ENCODE data around the gene ZNF197. TPM values are rescaled to one million over a fixed set of nuclear protein-coding genes. Genes with fewer than 3 reads are reported as not detected.
"Not testable (repeated sequence)": the region's sequence is repeated elsewhere in the genome, so short reads cannot be mapped to it uniquely, and the experiment has no call there.

Gene ZNF197
- total RNA-seq = 17.5 TPM

DNA sequence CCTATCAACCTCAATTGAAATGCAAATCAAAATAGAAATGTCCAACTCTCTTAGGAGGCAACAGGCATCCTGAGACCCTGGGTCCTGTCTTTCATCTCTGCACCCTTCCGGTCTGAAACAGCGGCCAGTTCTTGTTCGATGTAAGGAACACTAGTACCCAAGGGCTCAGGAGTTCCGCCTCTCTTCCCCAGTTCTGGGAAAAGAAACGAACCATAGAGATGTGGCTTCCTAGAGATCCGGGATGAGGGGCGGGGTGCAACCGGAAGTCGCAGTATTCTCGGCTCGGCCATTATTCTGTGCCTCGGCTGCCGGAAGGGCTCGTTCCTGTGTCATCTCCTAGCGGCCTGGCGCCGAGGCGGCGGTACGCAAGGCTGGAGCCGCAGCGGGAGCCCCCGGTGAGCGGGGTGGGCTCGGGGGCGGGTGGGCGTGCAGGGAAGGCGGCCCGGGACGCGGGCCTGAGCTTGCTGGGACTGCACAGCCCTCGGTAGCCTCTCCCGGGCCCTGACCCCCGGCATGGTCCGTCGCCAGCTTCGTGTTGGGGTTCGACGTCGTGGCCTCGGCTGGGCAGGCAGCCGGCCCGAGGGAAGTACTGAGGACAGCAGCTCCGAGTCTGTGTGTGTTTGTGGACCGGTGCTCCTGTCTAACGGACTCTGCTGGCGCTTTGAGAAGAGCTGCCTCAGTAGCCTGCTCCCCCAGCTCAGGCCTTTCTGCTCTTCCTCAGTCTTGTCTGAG is at the start of gene ZNF197:
Gene ZNF197, plus strand, starts transcription at position 288 of the 732 bp plus-strand sequence. CDS start 4,119 bp downstream, outside the sequence.
- peak; percentile 86 for DNase-seq (ENCODE audit: low spot score)

DNA sequence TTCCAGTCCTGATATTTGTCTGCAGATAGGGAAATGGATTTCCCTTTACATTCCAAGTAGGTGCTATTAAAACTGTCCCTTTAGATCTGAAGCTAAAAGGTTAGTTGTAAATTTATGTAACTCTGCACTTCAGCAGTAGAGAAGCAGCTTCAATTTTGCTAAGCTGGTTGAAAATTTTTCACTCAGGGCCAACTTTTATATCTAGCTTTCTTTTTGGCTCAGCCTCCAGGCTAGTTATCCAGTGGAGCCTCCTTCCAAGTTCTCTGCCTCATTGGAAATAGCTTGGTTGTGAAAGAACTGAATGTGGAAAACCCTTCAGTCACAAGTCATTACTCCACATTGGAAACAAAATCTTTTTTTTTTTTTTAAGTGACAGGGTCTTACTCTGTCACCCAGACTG is 48.2 kb upstream of the ZNF197 start:
- DNase-seq (ENCODE audit: low spot score) = no peak

DNA sequence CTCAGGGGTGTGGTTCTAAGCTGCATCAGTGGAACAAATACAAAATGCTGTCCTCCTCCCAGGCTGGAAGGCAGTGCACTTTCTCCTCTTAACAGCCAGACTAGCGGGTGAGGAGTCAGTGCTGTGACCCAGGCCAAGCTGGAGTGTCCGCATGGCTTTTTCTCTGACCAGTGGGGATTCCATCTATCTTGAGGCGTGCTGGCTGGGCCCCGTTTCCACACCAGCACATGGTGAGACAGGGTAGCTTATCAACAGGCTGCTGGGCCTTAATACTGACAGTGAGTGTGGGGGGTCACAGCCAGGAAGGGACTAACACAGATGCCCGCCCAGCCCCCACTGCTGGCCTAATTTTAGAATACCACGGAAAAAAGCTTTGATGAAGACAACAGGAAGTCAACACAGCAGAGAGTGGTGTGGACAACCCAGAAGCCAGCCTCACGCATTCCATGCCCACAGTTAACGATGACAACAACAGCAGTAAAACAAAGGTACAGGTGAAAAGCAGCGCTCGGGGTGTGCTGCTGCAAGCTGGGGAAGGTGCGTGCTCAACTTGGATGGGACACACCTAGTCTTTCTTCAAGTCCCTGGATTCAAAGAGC is 47.4 kb upstream of the ZNF197 start:
- not testable (repeated sequence) for DNase-seq (ENCODE audit: low spot score)

DNA sequence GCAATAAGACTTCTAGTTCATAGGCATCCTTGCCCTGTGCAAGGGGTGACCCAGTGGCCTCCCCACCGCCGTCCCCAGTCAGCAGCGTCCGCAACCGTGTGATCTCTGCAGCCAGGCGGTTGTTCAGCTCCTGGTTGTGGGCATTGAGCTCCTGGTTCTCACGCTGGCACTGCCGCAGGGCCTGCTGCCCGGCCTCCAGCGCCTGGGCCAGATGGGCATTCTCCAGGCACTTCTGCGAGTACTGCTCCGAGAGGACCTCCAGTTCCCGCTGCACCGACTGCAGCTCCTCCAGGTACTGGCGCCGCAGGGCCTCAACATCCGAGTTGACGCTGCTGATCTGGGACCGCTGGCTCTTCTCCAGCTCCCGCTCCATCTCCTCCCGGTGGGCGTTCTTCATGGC is 46.5 kb upstream of the ZNF197 start:
- not testable (repeated sequence) for DNase-seq (ENCODE audit: low spot score)

- DNase-seq (ENCODE audit: low spot score) = not testable (repeated sequence)
These were observed 45.8 kb upstream of the ZNF197 start for GRCh38 chr3:44578924-44579515.

DNA sequence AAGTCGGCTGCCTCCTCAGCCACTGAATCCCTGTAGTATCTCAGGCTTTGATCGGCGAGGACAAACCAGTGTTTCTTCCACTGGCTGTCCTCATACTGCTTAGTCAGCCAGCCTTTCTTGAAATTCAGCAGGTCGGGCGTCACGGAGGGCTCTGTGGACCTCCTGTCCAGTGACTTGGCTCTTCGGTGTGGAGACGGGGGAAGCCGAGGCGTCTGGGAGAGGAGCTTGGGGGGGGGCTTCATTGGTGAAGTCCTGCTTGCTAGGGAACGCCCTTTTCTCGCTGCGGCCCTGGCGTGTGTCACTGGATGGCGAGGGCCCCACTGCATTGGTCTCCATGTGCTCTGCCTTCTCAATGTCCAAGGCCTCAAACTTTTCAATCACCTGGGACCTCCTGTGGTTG is 45.1 kb upstream of the ZNF197 start:
- DNase-seq (ENCODE audit: low spot score) = not testable (repeated sequence)

GRCh38 chr3:44580971-44581370 is 43.9 kb upstream of the ZNF197 start:
- not testable (repeated sequence) for DNase-seq (ENCODE audit: low spot score)

GRCh38 chr3:44584646-44585501 is 40.0 kb upstream of the ZNF197 start, which contains the start of gene ZNF660:
TSS of gene ZNF660 (plus strand) at chr3:44584964. CDS start at chr3:44594194, 9,230 bp downstream.
- DNase-seq (ENCODE audit: low spot score) = peak; percentile 34

DNA sequence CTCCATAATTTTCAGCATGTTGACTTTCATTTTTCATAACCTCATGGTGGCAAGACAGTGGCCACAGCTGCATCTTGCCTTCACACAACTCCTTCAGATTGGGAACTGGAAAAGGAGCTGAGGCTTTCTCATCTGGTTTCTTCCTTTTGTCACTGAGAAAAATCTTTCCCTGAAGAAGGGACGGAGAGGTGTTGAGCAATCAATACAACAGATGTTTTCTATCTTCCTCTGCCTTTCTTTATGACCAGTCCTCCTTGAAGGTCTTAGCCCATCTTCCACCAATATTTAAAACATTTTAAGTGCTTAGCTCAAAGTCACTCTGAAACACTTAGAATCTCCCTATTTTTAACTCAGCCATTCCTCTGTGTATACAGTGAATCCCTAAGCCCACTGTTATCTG is 28.2 kb upstream of the ZNF197 start:
- no peak for DNase-seq (ENCODE audit: low spot score)

GRCh38 chr3:44601749-44602148 is 23.1 kb upstream of the ZNF197 start:
- DNase-seq (ENCODE audit: low spot score) = no peak

- no peak for DNase-seq (ENCODE audit: low spot score)
These were observed 12.2 kb upstream of the ZNF197 start for GRCh38 chr3:44612678-44613077.

- no peak for DNase-seq (ENCODE audit: low spot score)
These were observed 3.9 kb downstream of the ZNF197 start for GRCh38 chr3:44628716-44629115.

DNA sequence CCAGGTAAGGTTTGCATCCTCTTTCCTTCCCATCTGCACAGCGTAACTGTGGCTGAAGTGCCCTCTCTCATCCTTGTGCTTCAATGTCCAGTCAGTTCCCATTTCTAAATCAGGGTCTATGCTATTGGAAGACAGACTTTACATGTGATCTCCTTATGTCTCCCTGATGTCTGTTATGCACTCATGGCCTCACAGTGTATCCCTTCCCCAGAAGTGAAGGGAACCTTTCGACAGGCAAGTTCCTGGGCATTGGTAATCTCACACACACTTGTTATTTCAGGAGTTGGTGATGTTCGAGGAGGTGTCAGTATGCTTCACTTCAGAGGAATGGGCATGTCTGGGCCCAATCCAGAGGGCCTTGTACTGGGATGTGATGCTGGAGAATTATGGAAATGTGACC is 7.4 kb downstream of the ZNF197 start:
- no peak for DNase-seq (ENCODE audit: low spot score)

- no peak for DNase-seq (ENCODE audit: low spot score)
These were observed 17.5 kb downstream of the ZNF197 start for GRCh38 chr3:44642337-44642736.

DNA sequence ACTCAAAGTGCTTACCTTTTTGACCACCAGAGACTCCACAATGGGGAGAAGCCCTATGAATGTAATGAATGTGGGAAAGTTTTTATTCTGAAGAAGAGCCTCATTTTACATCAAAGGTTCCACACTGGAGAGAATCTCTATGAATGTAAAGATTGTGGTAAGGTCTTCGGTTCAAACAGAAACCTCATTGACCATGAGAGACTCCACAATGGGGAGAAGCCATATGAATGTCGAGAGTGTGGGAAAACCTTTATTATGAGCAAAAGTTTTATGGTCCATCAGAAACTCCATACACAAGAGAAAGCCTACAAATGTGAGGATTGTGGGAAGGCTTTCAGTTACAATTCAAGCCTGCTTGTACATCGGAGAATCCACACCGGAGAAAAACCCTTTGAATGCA is 18.2 kb downstream of the ZNF197 start:
- DNase-seq (ENCODE audit: low spot score) = no peak

GRCh38 chr3:44647771-44648170 is 22.9 kb downstream of the ZNF197 start:
- DNase-seq (ENCODE audit: low spot score) = no peak

GRCh38 chr3:44648564-44649229 is 23.9 kb downstream of the ZNF197 start, which contains the start of gene ZNF35:
TSS of gene ZNF35 (plus strand) at chr3:44648732. CDS start at chr3:44651068, 2,336 bp downstream.
- peak; percentile 79 for DNase-seq (ENCODE audit: low spot score)

DNA sequence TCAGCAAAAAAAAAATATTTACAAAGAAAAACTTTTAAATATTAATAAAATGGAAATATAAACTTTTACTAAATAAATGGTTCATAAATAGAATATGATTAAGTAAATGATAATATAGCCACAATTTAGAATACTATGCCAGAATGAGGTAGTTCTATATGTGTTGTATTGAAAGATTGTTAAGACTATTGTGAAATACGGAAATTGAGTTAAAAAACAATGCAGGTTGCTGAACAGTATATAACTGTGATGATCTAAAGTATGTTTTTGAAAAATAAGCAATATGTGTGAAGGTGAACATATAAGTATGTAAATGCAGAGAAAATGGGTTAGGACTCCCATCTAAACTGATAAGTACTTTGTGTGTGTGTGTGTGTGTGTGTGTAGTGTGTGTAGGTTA is 24.9 kb downstream of the ZNF197 start:
- no peak for DNase-seq (ENCODE audit: low spot score)

- no peak for DNase-seq (ENCODE audit: low spot score)
These were observed 29.2 kb downstream of the ZNF197 start for GRCh38 chr3:44654039-44654438.

DNA sequence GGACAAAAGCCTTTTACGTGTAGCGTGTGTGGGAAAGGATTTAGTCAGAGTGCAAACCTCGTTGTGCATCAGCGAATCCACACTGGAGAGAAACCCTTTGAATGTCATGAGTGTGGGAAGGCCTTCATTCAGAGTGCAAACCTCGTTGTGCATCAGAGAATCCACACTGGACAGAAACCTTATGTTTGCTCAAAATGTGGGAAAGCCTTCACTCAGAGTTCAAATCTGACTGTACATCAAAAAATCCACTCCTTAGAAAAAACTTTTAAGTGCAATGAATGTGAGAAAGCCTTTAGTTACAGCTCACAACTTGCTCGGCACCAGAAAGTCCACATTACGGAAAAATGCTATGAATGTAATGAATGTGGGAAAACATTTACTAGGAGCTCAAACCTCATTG is 34.2 kb downstream of the ZNF197 start:
- DNase-seq (ENCODE audit: low spot score) = no peak

DNA sequence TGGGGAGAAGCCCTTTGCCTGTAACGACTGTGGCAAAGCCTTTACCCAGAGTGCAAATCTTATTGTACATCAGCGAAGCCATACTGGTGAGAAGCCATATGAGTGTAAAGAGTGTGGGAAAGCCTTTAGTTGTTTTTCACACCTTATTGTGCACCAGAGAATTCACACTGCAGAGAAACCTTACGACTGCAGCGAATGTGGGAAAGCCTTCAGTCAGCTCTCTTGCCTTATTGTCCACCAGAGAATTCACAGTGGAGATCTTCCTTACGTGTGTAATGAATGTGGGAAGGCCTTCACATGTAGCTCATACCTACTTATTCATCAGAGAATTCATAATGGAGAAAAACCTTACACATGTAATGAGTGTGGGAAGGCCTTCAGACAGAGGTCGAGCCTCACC is 34.6 kb downstream of the ZNF197 start:
- no peak for DNase-seq (ENCODE audit: low spot score)

Data from mucosa of gallbladder (tissue), 1 donor.